ENCODE data around the gene HPCAL4.

HPCAL4 gene

GRCh38 chr1:39657402-39657801, 33.8 kb downstream of the HPCAL4 start:
- no peaks in the 10 kb centered on the region for H3K79me1 ChIP-seq (ENCODE audit: low read length)
- no peak overlapping the region for H4K5ac ChIP-seq (ENCODE audit: low read length)
- no peak overlapping the region for H3K27ac ChIP-seq (ENCODE audit: low read depth, low read length)
- no CpG with 5 or more reads among the region's 3 CpGs for whole genome bisulfite sequencing (ENCODE audit: extremely low coverage, insufficient coverage, low lambda C conversion rate)
- no peak overlapping the region for H3K4me2 ChIP-seq (ENCODE audit: low read length)
- no peak overlapping the region for H3K4me3 ChIP-seq (ENCODE audit: low read length)
- no peaks in the 10 kb centered on the region for H3K36me3 ChIP-seq (ENCODE audit: control insufficient read depth, insufficient read depth, low read length)
- H3K23ac ChIP-seq (ENCODE audit: low read length) = no peak overlapping the region
- H4K8ac ChIP-seq (ENCODE audit: low read depth, low read length) = no peak overlapping the region
- H3K27me3 ChIP-seq (ENCODE audit: insufficient read depth, low read length, poor library complexity) = no peaks in the 10 kb centered on the region
- H3K79me2 ChIP-seq (ENCODE audit: control insufficient read depth, insufficient read depth, low read length) = no peaks in the 10 kb centered on the region
- H3K56ac ChIP-seq (ENCODE audit: low read length) = no peak overlapping the region
- no peak overlapping the region for H3K18ac ChIP-seq (ENCODE audit: low read length)
- H2BK15ac ChIP-seq (replicated peaks; ENCODE audit: low read depth) = no peak overlapping the region
- no peak overlapping the region for H2BK120ac ChIP-seq (ENCODE audit: low read depth, low read length)
- DNase-seq = no peak
- H3K4ac ChIP-seq (ENCODE audit: low read depth, low read length) = no peak overlapping the region
- no peak overlapping the region for H3K9ac ChIP-seq (ENCODE audit: low read length)
- no peak overlapping the region for H2BK5ac ChIP-seq (ENCODE audit: low read length)
- no peak overlapping the region for H2AK5ac ChIP-seq (ENCODE audit: low read length)
- H3K4me1 ChIP-seq (ENCODE audit: control insufficient read depth, low read depth, low read length) = no peaks in the 10 kb centered on the region

- Histone ChIP-seq H3K27ac (ENCODE audit: low read depth, low read length) (no peak overlapping the region), H3K27me3 (ENCODE audit: insufficient read depth, low read length, poor library complexity) (no peaks in the 10 kb centered on the region), H2BK120ac (ENCODE audit: low read depth, low read length) (no peak overlapping the region), H3K56ac (ENCODE audit: low read length) (no peak overlapping the region), H4K5ac (ENCODE audit: low read length) (no peak overlapping the region), H3K23ac (ENCODE audit: low read length) (no peak overlapping the region), H3K36me3 (ENCODE audit: control insufficient read depth, insufficient read depth, low read length) (no peaks in the 10 kb centered on the region), H3K9ac (ENCODE audit: low read length) (no peak overlapping the region), H4K8ac (ENCODE audit: low read depth, low read length) (no peak overlapping the region), H2BK15ac (replicated peaks; ENCODE audit: low read depth) (no peak overlapping the region), H3K18ac (ENCODE audit: low read length) (no peak overlapping the region), H3K4me1 (ENCODE audit: control insufficient read depth, low read depth, low read length) (no peaks in the 10 kb centered on the region), H2BK5ac (ENCODE audit: low read length) (no peak overlapping the region), H3K4me3 (ENCODE audit: low read length) (no peak overlapping the region), H3K4ac (ENCODE audit: low read depth, low read length) (no peak overlapping the region), H3K79me2 (ENCODE audit: control insufficient read depth, insufficient read depth, low read length) (no peaks in the 10 kb centered on the region), H3K4me2 (ENCODE audit: low read length) (no peak overlapping the region), H2AK5ac (ENCODE audit: low read length) (no peak overlapping the region), H3K79me1 (ENCODE audit: low read length) (no peaks in the 10 kb centered on the region)
- DNase-seq = no peak
- no CpG with 5 or more reads among the region's 2 CpGs for WGBS (ENCODE audit: extremely low coverage, insufficient coverage, low lambda C conversion rate)
These were observed 34.8 kb downstream of the HPCAL4 start for GRCh38 chr1:39656391-39656790.

GRCh38 chr1:39655578-39656268, 35.5 kb downstream of the HPCAL4 start:
- Histone ChIP-seq H3K56ac (ENCODE audit: low read length) (no peak overlapping the region), H3K4me3 (ENCODE audit: low read length) (no peak overlapping the region)

GRCh38 chr1:39654291-39654690, 36.9 kb downstream of the HPCAL4 start:
- no peaks in the 10 kb centered on the region for H3K4me1 ChIP-seq (ENCODE audit: control insufficient read depth, low read depth, low read length)
- H3K56ac ChIP-seq (ENCODE audit: low read length) = no peak overlapping the region
- no peaks in the 10 kb centered on the region for H3K27me3 ChIP-seq (ENCODE audit: insufficient read depth, low read length, poor library complexity)
- no peak overlapping the region for H3K27ac ChIP-seq (ENCODE audit: low read depth, low read length)
- H3K79me1 ChIP-seq (ENCODE audit: low read length) = no peaks in the 10 kb centered on the region
- no peak overlapping the region for H3K18ac ChIP-seq (ENCODE audit: low read length)
- no CpG with 5 or more reads among the region's 7 CpGs for WGBS (ENCODE audit: extremely low coverage, insufficient coverage, low lambda C conversion rate)
- no peak overlapping the region for H4K8ac ChIP-seq (ENCODE audit: low read depth, low read length)
- H3K4me3 ChIP-seq (ENCODE audit: low read length) = no peak overlapping the region
- H3K79me2 ChIP-seq (ENCODE audit: control insufficient read depth, insufficient read depth, low read length) = no peaks in the 10 kb centered on the region
- no peak overlapping the region for H3K9ac ChIP-seq (ENCODE audit: low read length)
- H2AK5ac ChIP-seq (ENCODE audit: low read length) = no peak overlapping the region
- no peak overlapping the region for H2BK5ac ChIP-seq (ENCODE audit: low read length)
- no peaks in the 10 kb centered on the region for H3K36me3 ChIP-seq (ENCODE audit: control insufficient read depth, insufficient read depth, low read length)
- H4K5ac ChIP-seq (ENCODE audit: low read length) = no peak overlapping the region
- DNase-seq = no peak
- H3K4ac ChIP-seq (ENCODE audit: low read depth, low read length) = no peak overlapping the region
- no peak overlapping the region for H3K4me2 ChIP-seq (ENCODE audit: low read length)
- no peak overlapping the region for H2BK15ac ChIP-seq (replicated peaks; ENCODE audit: low read depth)
- no peak overlapping the region for H3K23ac ChIP-seq (ENCODE audit: low read length)
- H2BK120ac ChIP-seq (ENCODE audit: low read depth, low read length) = no peak overlapping the region

More at GRCh38 chr1:39655578-39656268, 35.5 kb downstream of the HPCAL4 start:
- no CpG with 5 or more reads among the region's 5 CpGs for WGBS (ENCODE audit: extremely low coverage, insufficient coverage, low lambda C conversion rate)
- Histone ChIP-seq H3K27me3 (ENCODE audit: insufficient read depth, low read length, poor library complexity) (no peaks in the 10 kb centered on the region), H3K36me3 (ENCODE audit: control insufficient read depth, insufficient read depth, low read length) (no peaks in the 10 kb centered on the region), H3K9ac (ENCODE audit: low read length) (no peak overlapping the region), H3K27ac (ENCODE audit: low read depth, low read length) (no peak overlapping the region), H3K4me2 (ENCODE audit: low read length) (no peak overlapping the region), H2BK5ac (ENCODE audit: low read length) (no peak overlapping the region), H2AK5ac (ENCODE audit: low read length) (no peak overlapping the region), H4K8ac (ENCODE audit: low read depth, low read length) (no peak overlapping the region), H3K79me2 (ENCODE audit: control insufficient read depth, insufficient read depth, low read length) (no peaks in the 10 kb centered on the region), H3K79me1 (ENCODE audit: low read length) (no peaks in the 10 kb centered on the region), H3K4ac (ENCODE audit: low read depth, low read length) (no peak overlapping the region), H2BK120ac (ENCODE audit: low read depth, low read length) (no peak overlapping the region), H2BK15ac (replicated peaks; ENCODE audit: low read depth) (no peak overlapping the region), H3K18ac (ENCODE audit: low read length) (no peak overlapping the region), H4K5ac (ENCODE audit: low read length) (no peak overlapping the region), H3K23ac (ENCODE audit: low read length) (no peak overlapping the region), H3K4me1 (ENCODE audit: control insufficient read depth, low read depth, low read length) (no peaks in the 10 kb centered on the region)
- no peak for DNase-seq

- Histone ChIP-seq H3K56ac (ENCODE audit: low read length) (no peak overlapping the region), H3K36me3 (ENCODE audit: control insufficient read depth, insufficient read depth, low read length) (no peaks in the 10 kb centered on the region), H3K79me2 (ENCODE audit: control insufficient read depth, insufficient read depth, low read length) (no peaks in the 10 kb centered on the region), H3K4ac (ENCODE audit: low read depth, low read length) (no peak overlapping the region), H3K79me1 (ENCODE audit: low read length) (no peaks in the 10 kb centered on the region), H2BK120ac (ENCODE audit: low read depth, low read length) (no peak overlapping the region), H3K4me3 (ENCODE audit: low read length) (no peak overlapping the region), H3K27ac (ENCODE audit: low read depth, low read length) (no peak overlapping the region), H3K27me3 (ENCODE audit: insufficient read depth, low read length, poor library complexity) (no peaks in the 10 kb centered on the region), H3K4me2 (ENCODE audit: low read length) (no peak overlapping the region), H3K18ac (ENCODE audit: low read length) (no peak overlapping the region), H3K4me1 (ENCODE audit: control insufficient read depth, low read depth, low read length) (no peaks in the 10 kb centered on the region), H3K23ac (ENCODE audit: low read length) (no peak overlapping the region), H3K9ac (ENCODE audit: low read length) (no peak overlapping the region), H4K8ac (ENCODE audit: low read depth, low read length) (no peak overlapping the region), H2BK5ac (ENCODE audit: low read length) (no peak overlapping the region), H4K5ac (ENCODE audit: low read length) (no peak overlapping the region), H2BK15ac (replicated peaks; ENCODE audit: low read depth) (no peak overlapping the region), H2AK5ac (ENCODE audit: low read length) (no peak overlapping the region)
- WGBS (ENCODE audit: extremely low coverage, insufficient coverage, low lambda C conversion rate) = no CpG with 5 or more reads among the region's 8 CpGs
- DNase-seq = peak; percentile 87
These were observed 37.6 kb downstream of the HPCAL4 start for GRCh38 chr1:39653546-39654031.

- no peak overlapping the region for H3K56ac ChIP-seq (ENCODE audit: low read length)
- no peak overlapping the region for H3K18ac ChIP-seq (ENCODE audit: low read length)
- H3K27ac ChIP-seq (ENCODE audit: low read depth, low read length) = no peak overlapping the region
- no peaks in the 10 kb centered on the region for H3K79me1 ChIP-seq (ENCODE audit: low read length)
- no peak overlapping the region for H4K8ac ChIP-seq (ENCODE audit: low read depth, low read length)
- H3K4me2 ChIP-seq (ENCODE audit: low read length) = no peak overlapping the region
- no peaks in the 10 kb centered on the region for H3K79me2 ChIP-seq (ENCODE audit: control insufficient read depth, insufficient read depth, low read length)
- H3K36me3 ChIP-seq (ENCODE audit: control insufficient read depth, insufficient read depth, low read length) = no peaks in the 10 kb centered on the region
- no peak overlapping the region for H2BK15ac ChIP-seq (replicated peaks; ENCODE audit: low read depth)
- no peak overlapping the region for H3K4ac ChIP-seq (ENCODE audit: low read depth, low read length)
- no peak overlapping the region for H3K4me3 ChIP-seq (ENCODE audit: low read length)
- H2BK120ac ChIP-seq (ENCODE audit: low read depth, low read length) = no peak overlapping the region
- H4K5ac ChIP-seq (ENCODE audit: low read length) = no peak overlapping the region
- no peak overlapping the region for H2AK5ac ChIP-seq (ENCODE audit: low read length)
- no peak overlapping the region for H2BK5ac ChIP-seq (ENCODE audit: low read length)
- no peak overlapping the region for H3K9ac ChIP-seq (ENCODE audit: low read length)
- WGBS (ENCODE audit: extremely low coverage, insufficient coverage, low lambda C conversion rate) = no CpG with 5 or more reads among the region's 2 CpGs
- no peaks in the 10 kb centered on the region for H3K4me1 ChIP-seq (ENCODE audit: control insufficient read depth, low read depth, low read length)
- DNase-seq = no peak
- H3K27me3 ChIP-seq (ENCODE audit: insufficient read depth, low read length, poor library complexity) = no peaks in the 10 kb centered on the region
- no peak overlapping the region for H3K23ac ChIP-seq (ENCODE audit: low read length)
These were observed 38.7 kb downstream of the HPCAL4 start for GRCh38 chr1:39652554-39652953.
